Measurements from ENCODE around the gene JOSD2. TPM values are rescaled to one million over a fixed set of nuclear protein-coding genes. Genes with fewer than 3 reads are reported as not detected.
A peak's percentile ranks its signal among the peaks of the same experiment; 100 is the strongest.
"Not testable (repeated sequence)": the region's sequence is repeated elsewhere in the genome, so short reads cannot be mapped to it uniquely, and the experiment has no call there.

The JOSD2 gene
- total and polyA plus RNA-seq, 2 of the 4 experiments (the other 2 are of a cell fraction), result 12.2 to 54.1 TPM

DNA sequence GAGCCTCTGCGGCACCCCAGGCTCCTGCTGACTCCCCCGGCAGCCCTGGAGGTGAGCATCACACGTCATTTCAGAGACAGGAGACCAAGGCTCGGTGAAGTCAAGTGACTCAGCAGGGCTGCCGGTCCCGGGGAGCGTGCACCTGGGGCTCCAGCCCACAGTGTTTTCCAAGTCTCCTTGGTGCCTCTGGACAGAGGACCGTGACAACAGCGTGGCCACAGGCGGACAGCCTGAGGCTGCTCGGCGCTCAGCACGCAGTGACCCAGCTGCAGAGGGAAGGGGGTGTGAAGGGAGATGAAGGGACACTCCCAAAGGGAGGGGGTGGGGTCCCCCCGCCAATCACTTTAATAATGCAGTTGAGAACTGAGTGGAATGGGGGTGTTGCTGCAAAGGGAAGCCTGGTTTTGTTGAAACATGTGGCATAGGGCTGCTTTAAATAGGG, 20.2 kb upstream of the JOSD2 start:
- ChIA-PET POLR2A (ENCODE audit: unreplicated experiment) (no interaction called here), CTCF (no interaction called here)
- ATAC-seq (ENCODE audit: low read depth), result no peak
- no peak overlapping the region for H4K5ac ChIP-seq (ENCODE audit: low read depth, low read length)
- H3K79me1 ChIP-seq (ENCODE audit: low read depth in 1 of 2, low read length in 2 of 2), result no peaks in the 10 kb centered on the region
- H2AK5ac ChIP-seq (ENCODE audit: low read depth, low read length), result no peak overlapping the region
- no peak overlapping the region for H3K27ac ChIP-seq (ENCODE audit: insufficient read depth, low read length)
- no peak overlapping the region for H2BK120ac ChIP-seq (ENCODE audit: low read depth, low read length)
- intact Hi-C loops (cut with micrococcal nuclease), result no loop called here
- H3K4me1 ChIP-seq (ENCODE audit: control insufficient read depth, insufficient read depth, low read length), result no peaks in the 10 kb centered on the region
- H4K20me1 ChIP-seq (ENCODE audit: insufficient read depth, low read length), result no peaks in the 10 kb centered on the region
- H3K9ac ChIP-seq (ENCODE audit: low read depth, low read length), result no peak overlapping the region
- in situ Hi-C loops (cut with MboI; ENCODE audit: low sequenced_read_pairs), result loop anchor here (10.0 kb wide), 1 partner anchor 254 kb away; no protein-coding TSS in a partner anchor
- no peak overlapping the region for H4K8ac ChIP-seq (ENCODE audit: low read depth in 2 of 2, low read length in 2 of 2)
- peak overlapping the region; percentile 37 for H2AK9ac ChIP-seq (replicated peaks; ENCODE audit: low read depth, low read length, poor library complexity)
- no peaks in the 10 kb centered on the region for H3K9me1 ChIP-seq (ENCODE audit: insufficient read depth, low read length)
- dilution Hi-C loops (cut with HindIII; ENCODE audit: low sequenced_read_pairs, unreplicated experiment), result no loop called here
- no TSS peak for BruUV-seq (replicated peaks)
- no peak overlapping the region for H2BK20ac ChIP-seq (ENCODE audit: low read depth, low read length)
- H4K91ac ChIP-seq (ENCODE audit: insufficient read depth, low read depth, low read length), result no peak overlapping the region
- H3K56ac ChIP-seq (ENCODE audit: extremely low read depth, insufficient read depth, low read length), result no peak overlapping the region
- no peak overlapping the region for H3K23ac ChIP-seq (ENCODE audit: low read depth, low read length)
- H3K9me3 ChIP-seq (ENCODE audit: control insufficient read depth, insufficient read depth, low read length), result peaks cover 11% of the 10 kb centered on the region
- no peak overlapping the region for H3K14ac ChIP-seq (replicated peaks; ENCODE audit: low read depth, low read length)
- H2AFZ ChIP-seq (replicated peaks; ENCODE audit: low read length, poor library complexity), result no peak overlapping the region
- no peak overlapping the region for H2BK15ac ChIP-seq (ENCODE audit: low read depth, low read length)
- H3K4me3 ChIP-seq (ENCODE audit: insufficient read depth, low read depth, low read length), result no peak overlapping the region
- no peak overlapping the region for H3K18ac ChIP-seq (ENCODE audit: low read depth, low read length)
- H3K27me3 ChIP-seq (ENCODE audit: control insufficient read depth, insufficient read depth, low read length), result 0 out of 2 replicates have a peak, but pooled peaks cover 2% of the 10 kb centered on the region
- H2BK5ac ChIP-seq (ENCODE audit: low read depth, low read length, poor library complexity, severe bottlenecking), result no peak overlapping the region
- H3K4ac ChIP-seq (ENCODE audit: low read depth, low read length), result no peak overlapping the region
- no peak for DNase-seq
- WGBS, 2 experiments (ENCODE audit: extremely low coverage in 2 of 2, insufficient read length in 1 of 2), result 86% methylated on average over 2 of the region's 14 CpGs; no CpG with 5 or more reads in 1 of the 2 experiments
- TF ChIP-seq BHLHE40 (IDR thresholded peaks at IDR 0.05; ENCODE audit: low read depth, low read length), result no peak
- no peak for TF ChIP-seq MAZ (IDR thresholded peaks at IDR 0.05; ENCODE audit: borderline replicate concordance, low read depth, low read length)
- no peak for TF ChIP-seq RCOR1 (IDR thresholded peaks at IDR 0.05; ENCODE audit: insufficient replicate concordance, low read length)
- no peak for TF ChIP-seq RFX5 (IDR thresholded peaks at IDR 0.05; ENCODE audit: low read depth, low read length)
- TF ChIP-seq, protein P1, sequence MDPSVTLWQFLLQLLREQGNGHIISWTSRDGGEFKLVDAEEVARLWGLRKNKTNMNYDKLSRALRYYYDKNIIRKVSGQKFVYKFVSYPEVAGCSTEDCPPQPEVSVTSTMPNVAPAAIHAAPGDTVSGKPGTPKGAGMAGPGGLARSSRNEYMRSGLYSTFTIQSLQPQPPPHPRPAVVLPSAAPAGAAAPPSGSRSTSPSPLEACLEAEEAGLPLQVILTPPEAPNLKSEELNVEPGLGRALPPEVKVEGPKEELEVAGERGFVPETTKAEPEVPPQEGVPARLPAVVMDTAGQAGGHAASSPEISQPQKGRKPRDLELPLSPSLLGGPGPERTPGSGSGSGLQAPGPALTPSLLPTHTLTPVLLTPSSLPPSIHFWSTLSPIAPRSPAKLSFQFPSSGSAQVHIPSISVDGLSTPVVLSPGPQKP (IDR thresholded peaks at IDR 0.05; ENCODE audit: borderline replicate concordance, low read depth, low read length), result no peak
- no peak for TF ChIP-seq FOS (IDR thresholded peaks at IDR 0.05; ENCODE audit: low read depth, low read length)
- no peak overlapping the region for H3K4me2 ChIP-seq (ENCODE audit: low read depth, low read length)
- no peaks in the 10 kb centered on the region for H3K36me3 ChIP-seq (ENCODE audit: control insufficient read depth, insufficient read depth, low read length)

DNA sequence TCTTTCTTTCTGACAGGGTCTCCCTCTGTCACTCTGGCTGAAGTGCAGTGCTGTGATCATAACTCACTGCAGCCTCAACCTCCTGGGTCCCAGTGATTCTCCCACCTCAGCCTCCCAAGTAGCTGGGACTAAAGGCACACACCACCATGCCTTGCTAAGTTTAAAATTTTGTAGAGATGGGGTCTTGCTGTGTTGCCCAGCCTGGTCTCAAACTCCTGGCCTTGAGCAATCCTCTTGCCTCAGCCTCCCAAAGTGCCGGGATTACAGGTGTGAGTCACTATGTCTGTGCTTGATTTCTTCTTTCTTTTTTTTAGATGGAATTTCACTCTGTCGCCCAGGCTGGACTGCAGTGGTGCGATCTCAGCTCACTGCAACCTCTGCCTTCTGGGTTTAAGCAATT, 17.1 kb upstream of the JOSD2 start:
- BruUV-seq (replicated peaks); H2BK5ac ChIP-seq (ENCODE audit: low read depth, low read length, poor library complexity, severe bottlenecking); in situ Hi-C loops (cut with MboI; ENCODE audit: low sequenced_read_pairs); H3K9ac ChIP-seq (ENCODE audit: low read depth, low read length); H4K91ac ChIP-seq (ENCODE audit: insufficient read depth, low read depth, low read length); H3K23ac ChIP-seq (ENCODE audit: low read depth, low read length); intact Hi-C loops (cut with micrococcal nuclease); H3K27ac ChIP-seq (ENCODE audit: insufficient read depth, low read length); DNase-seq; H3K9me1 ChIP-seq (ENCODE audit: insufficient read depth, low read length); H3K9me3 ChIP-seq (ENCODE audit: control insufficient read depth, insufficient read depth, low read length); H3K79me1 ChIP-seq (ENCODE audit: low read depth in 1 of 2, low read length in 2 of 2); H3K27me3 ChIP-seq (ENCODE audit: control insufficient read depth, insufficient read depth, low read length); H3K56ac ChIP-seq (ENCODE audit: extremely low read depth, insufficient read depth, low read length); H4K5ac ChIP-seq (ENCODE audit: low read depth, low read length); H4K8ac ChIP-seq (ENCODE audit: low read depth in 2 of 2, low read length in 2 of 2); H2BK20ac ChIP-seq (ENCODE audit: low read depth, low read length); H2BK120ac ChIP-seq (ENCODE audit: low read depth, low read length); H3K4me2 ChIP-seq (ENCODE audit: low read depth, low read length); H3K14ac ChIP-seq (replicated peaks; ENCODE audit: low read depth, low read length); H2BK15ac ChIP-seq (ENCODE audit: low read depth, low read length); H2AK5ac ChIP-seq (ENCODE audit: low read depth, low read length); CTCF ChIA-PET; H3K4me1 ChIP-seq (ENCODE audit: control insufficient read depth, insufficient read depth, low read length); H3K4me3 ChIP-seq (ENCODE audit: insufficient read depth, low read depth, low read length); H3K18ac ChIP-seq (ENCODE audit: low read depth, low read length); ATAC-seq (ENCODE audit: low read depth); H2AFZ ChIP-seq (replicated peaks; ENCODE audit: low read length, poor library complexity); H3K4ac ChIP-seq (ENCODE audit: low read depth, low read length); H2AK9ac ChIP-seq (replicated peaks; ENCODE audit: low read depth, low read length, poor library complexity); dilution Hi-C loops (cut with HindIII; ENCODE audit: low sequenced_read_pairs, unreplicated experiment); H4K20me1 ChIP-seq (ENCODE audit: insufficient read depth, low read length); H3K36me3 ChIP-seq (ENCODE audit: control insufficient read depth, insufficient read depth, low read length): not testable (repeated sequence)
- POLR2A ChIA-PET (ENCODE audit: unreplicated experiment), result interaction anchor here (0.6 kb wide), 1 partner anchor 10 kb away, joined by 5 read pairs; no protein-coding TSS in a partner anchor
- WGBS, 2 experiments (ENCODE audit: extremely low coverage in 2 of 2, insufficient read length in 1 of 2), result no CpG with 5 or more reads among the region's 3 CpGs

All from IMR-90 (cell line).